HG03139 (cell line): Measurements from ENCODE around the gene EIF4E3.

Experiments used
- ATAC-seq: cut with Tn5 transposase; IDR thresholded peaks from one replicate; pipeline ENCODE4 v1.9.1; 2021; ENCODE audit not compliant: unreplicated experiment

EIF4E3 gene

DNA sequence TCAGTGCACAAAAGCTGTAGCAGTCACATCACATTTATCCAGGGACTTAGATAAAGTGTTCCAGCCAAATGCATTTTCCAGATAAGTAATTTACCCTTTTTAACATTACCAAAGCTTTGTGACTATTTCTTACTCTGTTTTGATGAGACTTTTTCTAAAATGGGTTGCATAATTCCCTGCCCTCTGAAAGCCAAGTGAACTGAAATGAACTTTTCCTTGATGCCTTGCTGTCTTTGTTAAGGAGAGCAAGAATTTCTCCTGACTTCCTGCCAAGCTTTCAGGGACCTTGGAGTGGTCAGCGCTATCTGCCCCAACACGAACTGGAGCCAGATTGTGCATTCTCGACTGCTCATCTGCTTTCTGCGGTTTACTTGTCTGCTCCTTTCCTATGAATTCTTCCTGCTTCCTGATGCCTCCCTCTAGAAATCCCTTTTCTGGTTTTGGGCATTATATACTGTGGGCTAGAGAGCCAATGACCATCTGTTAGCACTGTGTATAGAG lies 34.8 kb downstream of the EIF4E3 start:
- no peak for ATAC-seq

DNA sequence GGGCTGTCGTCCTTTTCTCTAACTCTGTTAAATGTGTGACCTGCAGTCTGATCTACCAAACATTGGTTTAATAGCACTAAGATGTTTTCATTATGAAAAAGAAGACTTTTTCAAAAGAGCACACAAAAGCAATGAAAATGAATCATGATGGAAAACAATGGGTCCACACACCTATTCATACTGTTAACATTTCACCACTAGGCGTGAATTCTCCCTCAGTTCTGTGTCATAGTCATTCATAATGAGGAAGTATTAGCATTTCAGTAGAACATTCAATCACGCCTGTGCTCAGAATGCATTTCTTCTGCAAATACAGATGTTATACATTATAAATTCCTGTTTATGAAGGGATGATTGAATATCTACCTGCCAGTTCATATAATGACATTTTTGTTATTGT lies 35.9 kb downstream of the EIF4E3 start:
- no peak for ATAC-seq

DNA sequence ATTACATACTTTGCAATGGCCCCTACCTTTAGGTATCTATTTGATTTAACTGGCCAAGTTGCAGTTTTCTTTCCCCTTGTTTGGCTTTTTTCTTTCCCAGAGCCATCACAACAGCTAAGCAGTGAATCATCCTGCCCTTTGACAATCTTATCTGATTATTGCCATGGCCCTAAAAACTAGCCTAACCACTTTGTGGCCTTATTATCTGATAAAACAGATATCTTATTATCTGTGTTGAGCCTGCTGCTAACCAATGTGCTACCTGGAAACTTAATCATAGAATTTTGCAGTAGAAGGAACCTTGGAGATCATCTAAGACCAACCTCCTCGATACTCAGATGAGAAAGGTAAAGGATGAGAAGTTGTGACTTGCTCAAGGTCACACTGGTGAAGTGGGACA lies 37.1 kb downstream of the EIF4E3 start:
- no peak for ATAC-seq

DNA sequence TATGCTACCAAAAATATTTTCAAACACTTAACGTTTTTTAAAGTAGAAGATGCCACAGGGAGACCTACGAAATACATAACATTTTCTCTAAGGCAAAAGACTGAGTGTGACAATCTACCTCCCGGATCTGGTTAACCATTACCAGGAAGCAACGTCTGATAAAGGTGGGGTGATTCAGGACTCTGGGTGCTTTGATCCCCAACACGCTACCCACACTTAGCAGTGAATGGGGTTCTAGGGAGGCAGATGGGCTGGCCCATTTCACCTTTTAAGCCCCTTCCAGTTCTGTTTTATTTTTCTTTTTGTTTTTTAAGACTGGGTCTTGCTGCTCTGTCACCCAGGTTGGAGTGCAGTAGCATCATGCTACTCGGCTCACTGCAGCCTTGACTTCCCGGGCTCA lies 39.5 kb downstream of the EIF4E3 start:
- ATAC-seq: no peak

DNA sequence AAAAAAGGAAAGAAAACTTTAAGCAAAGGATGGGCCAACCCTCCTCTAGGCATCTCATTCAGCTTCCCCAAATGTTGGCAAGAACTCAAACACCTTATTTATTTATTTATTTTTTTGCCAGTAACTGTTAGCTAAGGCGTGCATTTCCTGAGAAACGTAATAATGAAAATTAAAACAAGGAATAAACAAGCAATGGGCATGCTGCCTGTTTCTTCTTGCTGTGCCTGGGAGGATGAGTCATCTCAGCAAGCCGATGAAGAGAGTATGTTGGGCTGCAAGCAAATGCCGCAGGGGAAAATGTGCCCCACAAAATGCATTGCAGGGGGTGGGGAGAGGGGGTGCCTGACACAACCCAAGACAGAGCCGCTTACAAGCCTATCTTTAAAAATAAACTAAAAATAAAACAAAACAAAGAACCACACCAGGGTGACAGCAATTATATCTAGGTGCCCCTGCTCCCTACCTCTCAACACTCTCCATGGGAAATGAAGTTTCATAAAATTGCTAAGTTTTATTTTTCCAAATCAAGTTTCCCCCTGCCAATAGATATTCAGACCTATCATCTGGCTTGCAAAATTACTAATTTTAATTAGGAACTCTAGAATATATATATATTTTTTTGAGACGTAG lies 40.3 kb downstream of the EIF4E3 start:
- ATAC-seq: no peak

DNA sequence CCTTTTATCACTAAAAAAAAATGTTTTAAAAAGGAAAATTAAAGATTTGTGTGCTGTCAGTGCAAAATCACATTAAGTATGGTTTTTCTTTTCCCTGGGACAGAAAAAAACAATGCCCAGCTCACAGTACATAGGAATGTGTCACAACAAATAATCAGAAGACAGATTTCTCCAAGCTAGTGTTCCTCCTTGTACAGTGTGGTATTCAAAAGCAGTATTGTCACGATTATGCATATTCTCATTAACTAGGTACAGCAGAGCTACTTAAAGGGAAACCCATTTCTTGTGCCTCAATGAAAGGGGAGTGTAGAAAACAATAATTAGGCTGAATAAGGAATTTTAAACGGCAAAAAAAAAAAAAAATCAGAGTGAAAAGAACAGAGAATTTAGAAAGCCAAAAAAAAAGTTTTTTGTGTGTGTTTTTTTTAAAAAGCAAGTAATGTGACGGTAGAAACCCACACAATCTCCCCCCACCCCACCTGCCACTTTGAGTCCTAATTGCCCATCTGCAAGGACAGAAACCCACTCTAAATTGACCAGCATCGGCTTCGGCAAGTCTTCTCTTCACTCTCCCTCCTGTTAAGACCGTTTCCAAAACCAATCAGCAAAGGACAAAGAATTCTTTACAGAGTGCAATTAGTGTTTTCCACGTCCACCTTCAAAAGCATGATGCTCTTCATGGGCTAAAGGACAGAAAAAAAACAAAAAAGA lies 41.0 kb downstream of the EIF4E3 start:
- ATAC-seq: no peak

DNA sequence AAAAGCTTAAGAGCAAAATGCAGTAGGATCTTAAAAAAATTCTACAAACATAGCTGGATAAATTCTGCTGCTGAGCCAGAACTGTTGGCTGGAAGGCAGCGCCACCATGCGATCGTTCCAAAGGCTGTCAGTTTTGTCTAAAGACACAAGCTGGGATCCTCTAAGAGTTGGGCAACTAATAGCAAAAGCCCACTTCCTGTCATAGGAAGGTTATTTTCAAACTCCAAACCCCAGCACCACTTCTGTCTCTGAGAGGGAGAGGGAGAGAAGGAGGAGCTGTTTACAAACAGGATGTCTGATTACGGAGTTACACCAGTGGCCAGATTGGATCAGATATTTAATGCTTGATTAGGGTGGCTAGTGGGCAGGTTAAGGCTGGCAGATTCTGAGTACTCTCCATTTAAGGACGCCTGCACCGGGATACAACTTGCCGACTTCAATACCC lies 44.0 kb downstream of the EIF4E3 start:
- ATAC-seq: no peak

DNA sequence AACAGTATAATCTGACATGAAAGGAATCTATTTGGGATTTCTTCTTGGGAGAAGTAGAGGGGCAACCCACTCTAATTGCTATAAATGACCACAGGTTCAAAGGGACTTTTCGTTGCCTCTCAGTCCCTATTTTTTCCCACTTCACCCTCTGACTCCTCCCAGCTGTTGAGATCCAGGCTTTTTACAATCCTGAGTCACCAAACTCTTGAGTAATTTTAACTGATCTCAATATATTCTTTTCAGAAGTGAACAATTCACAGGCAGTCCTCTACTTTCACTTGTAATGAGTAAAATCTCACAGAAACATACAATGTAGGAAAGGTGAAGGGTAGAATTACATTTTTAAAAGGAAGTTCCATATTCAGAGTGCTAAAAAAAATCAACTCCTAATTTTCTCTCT lies 44.6 kb downstream of the EIF4E3 start:
- no peak for ATAC-seq

DNA sequence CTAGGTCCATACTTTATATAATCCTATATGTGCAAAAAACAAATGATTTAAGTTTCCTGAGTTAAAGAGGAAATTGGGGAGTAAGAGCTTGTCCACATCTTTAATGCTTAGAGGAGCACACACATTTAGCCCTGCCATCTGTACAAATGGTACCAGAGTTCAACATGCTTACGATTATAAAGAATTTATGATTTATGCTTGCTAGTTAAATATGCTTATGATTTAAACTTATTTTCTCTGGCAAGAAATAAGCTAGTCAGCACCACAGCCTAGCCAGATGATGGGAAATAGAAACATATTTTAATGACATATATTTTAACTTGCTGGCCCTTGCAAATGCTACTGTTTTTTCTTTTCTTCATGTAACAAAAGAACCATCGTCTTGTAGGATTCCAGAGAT lies 48.3 kb downstream of the EIF4E3 start:
- no peak for ATAC-seq

DNA sequence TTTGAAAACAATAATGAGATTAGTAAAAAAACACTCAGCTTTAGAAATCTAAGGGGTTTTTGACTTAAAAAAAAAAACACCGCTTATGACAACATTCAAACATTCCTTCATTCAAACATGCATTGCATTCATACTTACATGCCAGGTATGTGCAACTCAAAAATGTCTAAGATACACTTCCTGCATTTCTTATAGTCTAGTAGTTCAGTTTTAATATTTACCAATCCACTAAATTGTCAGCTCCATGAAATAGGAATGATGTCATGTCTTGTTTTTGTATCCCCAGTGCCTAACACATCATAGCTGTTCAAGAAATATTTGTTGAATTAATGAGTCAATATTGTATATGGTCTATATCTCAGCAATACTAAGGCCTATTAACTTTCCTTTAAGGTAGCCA lies 51.7 kb downstream of the EIF4E3 start:
- no peak for ATAC-seq

DNA sequence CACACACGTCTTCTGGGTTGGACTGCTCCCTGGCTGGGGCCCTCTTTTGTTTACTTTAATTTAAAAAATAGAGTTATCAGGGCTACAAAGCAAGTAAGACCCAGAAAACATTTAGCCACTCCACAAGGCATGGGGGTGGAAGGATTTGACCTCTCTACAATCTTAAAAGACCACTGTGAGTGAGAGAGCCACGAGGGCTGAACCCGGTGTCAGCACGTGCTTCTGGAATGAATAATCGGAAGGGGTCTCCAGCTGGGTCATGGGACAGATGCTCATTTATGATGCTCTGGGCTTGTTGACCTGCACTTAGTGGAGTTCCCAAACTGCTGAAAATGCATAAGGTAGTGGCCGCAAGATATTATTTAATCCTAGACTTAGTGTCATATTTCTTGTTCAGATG lies 52.4 kb downstream of the EIF4E3 start:
- no peak for ATAC-seq

DNA sequence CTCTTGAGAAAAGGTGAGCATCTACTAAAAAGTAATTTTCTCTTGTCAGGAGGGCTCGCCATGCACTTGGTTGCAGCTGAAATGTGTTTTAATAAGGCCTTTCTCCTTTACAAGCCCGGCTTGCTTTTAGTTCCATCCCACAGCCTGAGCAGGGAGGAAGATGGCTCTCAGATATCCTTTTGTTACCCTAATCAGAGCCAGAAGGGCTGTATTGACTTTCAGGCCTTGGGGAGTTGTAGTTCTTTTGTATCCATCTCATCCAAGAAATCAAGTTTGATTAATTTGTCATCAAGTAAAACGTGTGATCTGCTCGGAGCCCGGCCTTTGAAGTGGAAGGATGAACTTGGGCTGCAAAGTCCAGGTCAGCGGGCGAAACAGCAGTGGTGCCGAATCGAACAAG lies 52.9 kb downstream of the EIF4E3 start:
- no peak for ATAC-seq

DNA sequence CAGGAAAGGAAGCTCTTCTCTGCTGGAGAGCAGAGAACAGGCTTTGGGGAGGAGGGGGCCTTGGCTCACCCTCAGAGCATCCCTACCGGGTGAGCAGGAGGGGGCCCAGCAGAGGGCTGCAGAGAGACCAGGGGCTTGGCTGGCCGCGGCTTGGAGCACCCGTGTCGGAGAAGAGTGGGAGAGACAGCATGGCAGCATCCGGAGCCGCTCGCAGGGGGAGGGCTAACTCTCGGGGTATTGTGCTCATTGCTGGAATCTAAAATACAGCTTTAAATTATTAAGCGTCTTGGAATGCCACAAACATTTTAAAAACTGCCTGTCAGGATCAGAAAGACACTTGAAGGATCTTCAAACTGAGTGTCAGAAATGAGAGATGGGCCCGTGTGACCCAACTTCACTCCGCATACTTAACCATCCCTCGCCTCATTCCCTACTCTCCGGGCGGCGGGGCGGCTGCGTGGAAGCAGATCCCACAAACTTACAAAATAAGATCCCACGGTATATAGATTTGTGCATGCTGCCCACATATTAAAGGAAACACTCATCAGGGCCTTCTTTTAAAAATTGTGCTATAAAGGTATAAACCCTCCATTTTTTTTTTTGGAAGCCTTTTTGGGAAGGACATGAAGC lies 53.9 kb downstream of the EIF4E3 start:
- no peak for ATAC-seq

DNA sequence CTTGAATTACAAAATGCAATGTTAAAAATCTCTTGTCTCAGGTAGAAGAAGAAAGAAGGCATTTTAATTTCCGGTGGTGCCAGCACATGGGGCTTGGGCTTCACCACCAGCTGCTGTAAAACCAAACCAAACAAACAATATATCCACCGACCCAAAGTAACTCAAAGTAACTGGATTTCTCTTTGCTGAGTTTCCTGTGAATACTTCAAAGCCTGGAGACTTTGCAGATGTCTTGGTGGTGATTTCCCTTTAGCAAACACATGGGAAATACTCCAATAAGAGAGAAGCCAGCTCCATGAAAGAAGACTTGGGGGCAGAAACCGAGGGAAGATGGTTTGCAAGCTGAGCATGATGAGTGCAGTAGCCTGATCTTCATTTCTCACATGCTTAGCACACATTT lies 62.6 kb downstream of the EIF4E3 start:
- ATAC-seq: no peak

DNA sequence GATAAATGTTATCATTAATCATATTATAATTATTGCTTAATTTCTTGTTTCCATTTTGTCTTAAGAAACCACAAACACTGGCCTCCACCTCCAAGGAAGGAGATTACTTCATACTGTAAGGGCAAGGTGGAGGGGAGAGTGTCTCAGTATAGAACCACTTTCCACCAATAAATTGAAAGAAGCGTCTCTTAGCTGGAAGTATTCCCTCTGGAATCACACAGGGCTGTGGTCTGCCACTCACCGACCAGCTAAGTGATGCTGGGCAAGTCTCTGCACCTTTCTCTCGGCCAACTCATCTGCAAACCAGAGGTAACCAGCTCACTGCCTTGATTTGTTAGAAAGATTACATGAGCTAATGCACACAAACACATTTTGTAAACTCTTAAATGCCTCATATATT lies 63.1 kb downstream of the EIF4E3 start:
- ATAC-seq: no peak

DNA sequence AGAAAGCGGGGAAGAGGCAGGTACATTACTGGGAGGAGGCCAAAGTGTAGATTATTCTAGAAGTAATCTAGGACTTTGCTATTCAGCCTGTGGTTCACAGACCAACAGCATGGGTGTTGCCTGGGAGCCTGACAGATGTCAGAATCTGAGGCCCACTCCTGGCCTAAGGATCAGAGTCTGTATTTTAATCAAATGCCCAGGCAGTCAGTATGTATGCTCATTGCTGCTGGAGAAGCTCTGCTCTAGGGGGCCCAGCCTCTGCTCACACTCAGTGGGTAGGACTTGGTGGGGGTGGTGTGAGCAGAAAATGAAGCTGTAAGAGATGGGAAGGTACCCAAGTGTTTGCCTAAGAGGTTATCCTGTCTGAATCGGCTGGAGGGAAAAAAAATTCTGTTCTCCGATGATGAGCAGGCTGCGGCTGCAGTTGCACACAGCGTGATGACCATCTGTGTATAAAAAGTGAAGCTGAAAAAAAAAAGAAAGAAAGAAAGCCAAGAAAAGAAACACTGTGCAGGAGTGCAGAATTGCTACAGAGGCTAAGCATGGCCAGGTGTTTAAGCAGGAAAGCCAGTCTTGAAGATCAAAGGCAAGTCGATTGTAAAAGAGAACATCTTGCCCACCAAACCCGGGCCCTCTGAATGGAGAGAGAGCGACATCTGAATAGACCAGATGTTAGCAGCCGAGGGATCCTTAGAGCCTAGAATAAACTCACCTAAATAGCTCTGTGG lies 65.2 kb downstream of the EIF4E3 start:
- ATAC-seq: no peak

DNA sequence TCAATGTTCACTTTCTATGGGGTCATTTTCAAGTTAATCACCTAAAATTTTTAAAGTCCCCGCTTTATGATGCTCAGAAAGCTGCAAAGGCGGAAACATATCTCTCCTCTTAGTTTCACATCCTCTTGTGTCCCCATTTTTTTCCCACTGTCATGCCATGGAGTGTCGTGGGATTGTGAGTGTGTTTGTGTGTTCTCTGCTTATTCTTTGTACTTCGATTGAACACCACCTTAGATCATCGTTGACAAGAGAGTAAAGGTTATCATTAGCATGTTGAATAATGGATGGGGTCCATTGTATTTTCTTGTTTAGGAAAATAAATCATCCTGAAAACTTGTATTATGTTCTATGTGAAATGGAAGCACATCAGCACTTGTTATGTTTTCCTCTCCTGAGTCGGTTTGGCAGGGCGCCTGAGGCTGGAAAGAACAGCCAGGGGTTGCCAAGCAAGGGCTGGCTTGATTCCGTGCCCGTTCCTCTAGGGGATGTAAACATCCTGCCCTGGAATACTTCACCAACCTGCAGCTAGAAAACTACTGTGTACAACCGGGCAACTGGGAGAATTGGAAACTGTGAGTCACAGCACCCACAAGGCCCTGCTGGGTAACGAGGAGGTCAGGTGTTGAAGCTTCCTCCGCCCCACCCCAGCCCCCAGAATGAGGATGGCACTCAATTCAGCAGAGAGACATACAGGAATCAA lies 67.2 kb downstream of the EIF4E3 start:
- ATAC-seq: no peak

DNA sequence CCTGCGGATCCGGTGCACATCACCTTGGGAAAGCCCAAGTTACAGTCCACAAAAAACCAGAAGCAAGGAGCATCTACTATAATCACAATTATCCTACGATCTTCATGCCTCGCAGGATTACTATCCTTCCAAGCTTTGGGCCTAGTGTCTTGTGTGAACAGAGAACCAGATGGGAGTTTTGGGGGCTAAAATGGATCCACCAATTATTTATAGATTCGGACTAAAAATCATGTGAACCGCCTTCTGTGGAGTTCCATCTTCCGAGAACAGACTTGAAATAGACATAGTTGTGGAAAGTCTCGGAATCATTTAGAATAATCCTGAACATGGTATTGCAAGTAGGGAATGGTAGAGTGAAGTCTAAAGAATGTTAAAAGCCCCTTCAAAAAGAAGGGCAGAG lies 70.1 kb downstream of the EIF4E3 start:
- ATAC-seq: no peak

DNA sequence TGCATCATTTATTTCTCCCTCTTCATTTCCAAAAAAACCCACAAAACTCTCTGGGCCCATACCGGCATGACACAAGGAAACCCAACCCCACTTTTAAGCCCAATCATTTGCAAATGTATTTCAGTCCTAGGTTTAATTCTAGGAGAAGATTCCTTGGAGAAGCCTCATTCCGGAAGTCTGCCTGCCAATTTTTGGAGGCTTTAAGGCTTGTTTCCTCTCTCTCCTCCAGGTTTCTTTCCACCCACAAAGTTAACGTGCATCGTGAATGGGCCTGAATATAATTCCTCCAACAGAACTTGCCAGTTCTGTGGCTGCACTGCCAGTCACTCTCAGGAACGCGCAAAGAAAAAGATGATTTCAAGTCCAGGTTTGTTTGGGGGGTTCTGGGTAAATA lies 71.8 kb downstream of the EIF4E3 start:
- no peak for ATAC-seq

DNA sequence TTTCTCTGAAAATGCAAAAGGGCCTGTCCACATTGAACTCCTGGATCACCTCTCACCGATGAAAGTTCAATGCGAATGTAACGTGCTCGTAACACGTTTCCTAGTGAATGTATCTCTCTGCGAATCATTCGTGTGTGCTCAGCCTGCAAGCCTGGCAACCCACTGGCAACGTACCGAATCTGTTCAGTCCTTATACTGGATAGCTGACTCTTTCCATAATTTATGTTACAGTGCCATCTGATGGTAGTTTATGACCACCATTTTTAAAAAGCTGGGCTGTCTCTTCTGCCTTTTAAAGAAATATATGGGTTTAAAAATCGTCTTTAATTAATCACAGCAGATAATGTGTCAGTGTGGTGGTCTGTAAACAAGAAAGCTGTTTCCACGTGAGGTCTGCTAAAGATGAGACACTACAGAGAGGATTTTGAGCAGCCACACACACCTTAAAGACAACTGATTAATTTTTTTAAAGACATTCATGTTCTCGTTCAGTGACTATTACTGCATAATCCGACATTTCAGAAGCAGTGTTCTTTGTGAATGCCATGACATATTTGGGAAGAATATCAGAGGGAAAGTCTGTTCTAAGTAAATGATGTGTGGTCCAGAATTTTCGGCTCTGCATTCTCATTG lies 72.3 kb downstream of the EIF4E3 start:
- no peak for ATAC-seq

DNA sequence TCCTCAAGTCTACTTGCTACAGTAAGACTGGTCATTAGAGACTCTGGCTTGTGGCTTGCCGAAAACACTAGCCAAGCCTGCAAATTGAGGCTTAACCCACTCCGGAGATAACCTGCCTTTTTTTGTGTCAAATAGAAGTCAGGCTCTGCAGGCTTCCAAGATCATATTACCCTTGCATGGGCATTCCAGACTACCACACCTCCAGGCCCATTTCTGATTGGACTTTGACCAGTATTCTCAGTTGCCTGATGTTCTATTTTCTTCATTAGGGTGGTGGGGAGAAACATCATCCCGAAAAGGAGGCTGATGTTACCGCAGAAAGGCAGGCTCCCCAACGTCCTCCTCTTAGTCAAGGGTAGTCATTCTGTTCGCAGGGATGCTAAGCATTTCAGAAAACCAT lies 73.6 kb downstream of the EIF4E3 start:
- ATAC-seq: no peak
